Parathyroid adenoma (tissue), 2 donors: ENCODE data around the gene AKR7A3.

ENCODE experiments used
- H2AFZ ChIP-seq: fragments of 300-600 bp; sonication (generic); one replicate; pipeline ENCODE4 v1.7.0; 2017; ENCODE audit warnings: antibody characterized with exemption, mild to moderate bottlenecking
- H3K27ac ChIP-seq: fragments of 300-600 bp; sonication (generic); one replicate; pipeline ENCODE4 v1.7.0; 2017
- H3K27me3 ChIP-seq: fragments of 300-600 bp; sonication (generic); one replicate; pipeline ENCODE4 v1.7.0; 2017; ENCODE audit warnings: low read length; ENCODE audit not compliant: control insufficient read depth, insufficient read depth
- H3K36me3 ChIP-seq: fragments of 300-600 bp; sonication (generic); one replicate; pipeline ENCODE4 v1.7.0; 2017; ENCODE audit warnings: low read length; ENCODE audit not compliant: control insufficient read depth, insufficient read depth
- H3K4me1 ChIP-seq: fragments of 300-600 bp; sonication (generic); one replicate; pipeline ENCODE4 v1.7.0; 2017; ENCODE audit warnings: control low read depth
- H3K4me2 ChIP-seq: fragments of 300-600 bp; sonication (generic); one replicate; pipeline ENCODE4 v1.7.0; 2017; ENCODE audit warnings: low read length
- H3K4me3 ChIP-seq: fragments of 300-600 bp; sonication (generic); one replicate; pipeline ENCODE4 v1.7.0; 2017; ENCODE audit warnings: low read depth, low read length
- H3K79me2 ChIP-seq: fragments of 300-600 bp; sonication (generic); one replicate; pipeline ENCODE4 v1.7.0; 2017; ENCODE audit warnings: control low read depth
- H3K9ac ChIP-seq: fragments of 300-600 bp; sonication (generic); one replicate; pipeline ENCODE4 v1.7.0; 2017; ENCODE audit warnings: mild to moderate bottlenecking
- H3K9me3 ChIP-seq: fragments of 300-600 bp; sonication (generic); one replicate; pipeline ENCODE4 v1.7.0; 2017; ENCODE audit warnings: low read length; ENCODE audit not compliant: control insufficient read depth
- TF ChIP-seq, protein P1 (sequence below): fragments of 300-600 bp; sonication (generic); IDR thresholded peaks from one replicate; pipeline ENCODE4 v1.7.0; 2017; ENCODE audit warnings: antibody characterized with exemption, mild to moderate bottlenecking
- donor health status: primary hyperparathyroidism.

AKR7A3 gene

DNA sequence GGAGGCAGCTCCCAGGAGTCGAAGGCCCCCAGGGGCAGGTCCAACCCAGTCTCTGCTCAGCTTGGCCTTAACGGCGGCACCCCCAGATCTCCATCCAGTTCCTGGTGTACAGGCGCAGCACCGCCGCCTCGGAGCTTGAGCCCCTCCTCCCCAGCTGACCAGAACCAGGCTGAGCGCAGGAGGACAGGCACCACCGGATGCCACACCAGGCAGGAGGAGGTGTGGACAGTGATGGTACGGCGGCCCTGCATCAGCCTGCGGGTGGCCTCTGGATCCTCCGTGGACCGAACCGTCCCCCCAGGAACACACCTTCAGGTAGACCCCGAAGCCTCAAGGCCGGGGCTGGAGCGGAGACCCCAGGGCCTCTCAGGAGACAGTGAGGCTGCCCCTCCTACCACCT is 39.9 kb upstream of the AKR7A3 start:
- no peak overlapping the region for H2AFZ ChIP-seq
- H3K9ac ChIP-seq: no peak overlapping the region
- no peaks in the 10 kb centered on the region for H3K36me3 ChIP-seq
- no peaks in the 10 kb centered on the region for H3K27me3 ChIP-seq
- TF ChIP-seq, protein P1, sequence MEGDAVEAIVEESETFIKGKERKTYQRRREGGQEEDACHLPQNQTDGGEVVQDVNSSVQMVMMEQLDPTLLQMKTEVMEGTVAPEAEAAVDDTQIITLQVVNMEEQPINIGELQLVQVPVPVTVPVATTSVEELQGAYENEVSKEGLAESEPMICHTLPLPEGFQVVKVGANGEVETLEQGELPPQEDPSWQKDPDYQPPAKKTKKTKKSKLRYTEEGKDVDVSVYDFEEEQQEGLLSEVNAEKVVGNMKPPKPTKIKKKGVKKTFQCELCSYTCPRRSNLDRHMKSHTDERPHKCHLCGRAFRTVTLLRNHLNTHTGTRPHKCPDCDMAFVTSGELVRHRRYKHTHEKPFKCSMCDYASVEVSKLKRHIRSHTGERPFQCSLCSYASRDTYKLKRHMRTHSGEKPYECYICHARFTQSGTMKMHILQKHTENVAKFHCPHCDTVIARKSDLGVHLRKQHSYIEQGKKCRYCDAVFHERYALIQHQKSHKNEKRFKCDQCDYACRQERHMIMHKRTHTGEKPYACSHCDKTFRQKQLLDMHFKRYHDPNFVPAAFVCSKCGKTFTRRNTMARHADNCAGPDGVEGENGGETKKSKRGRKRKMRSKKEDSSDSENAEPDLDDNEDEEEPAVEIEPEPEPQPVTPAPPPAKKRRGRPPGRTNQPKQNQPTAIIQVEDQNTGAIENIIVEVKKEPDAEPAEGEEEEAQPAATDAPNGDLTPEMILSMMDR: no peak
- no peaks in the 10 kb centered on the region for H3K79me2 ChIP-seq
- no peak overlapping the region for H3K4me3 ChIP-seq
- no peaks in the 10 kb centered on the region for H3K4me1 ChIP-seq
- no peaks in the 10 kb centered on the region for H3K9me3 ChIP-seq
- H3K27ac ChIP-seq: no peak overlapping the region
- no peak overlapping the region for H3K4me2 ChIP-seq

DNA sequence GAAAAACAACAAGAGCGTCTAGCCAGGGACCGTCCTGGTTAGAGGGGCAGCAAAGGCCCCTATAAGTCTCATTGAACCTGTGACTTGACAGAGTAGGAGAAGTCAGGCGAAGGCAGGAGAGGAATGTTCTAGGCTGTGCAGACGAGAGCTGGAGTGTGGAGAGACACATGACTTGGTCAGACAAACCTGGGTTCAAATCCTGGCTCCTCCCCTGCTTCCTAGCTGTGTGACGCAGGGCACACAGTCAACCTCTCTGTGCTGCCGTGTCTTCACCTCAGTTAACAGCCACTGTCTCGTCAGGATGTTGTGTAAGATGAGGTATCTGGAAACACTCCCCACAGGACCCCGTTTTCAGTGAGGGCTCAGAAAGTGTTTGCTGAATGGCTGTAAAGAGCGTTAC is 39.2 kb upstream of the AKR7A3 start:
- H3K4me2 ChIP-seq: no peak overlapping the region
- H3K36me3 ChIP-seq: no peaks in the 10 kb centered on the region
- H3K9me3 ChIP-seq: no peaks in the 10 kb centered on the region
- H3K79me2 ChIP-seq: no peaks in the 10 kb centered on the region
- no peak overlapping the region for H3K27ac ChIP-seq
- H3K4me1 ChIP-seq: no peaks in the 10 kb centered on the region
- no peak overlapping the region for H3K9ac ChIP-seq
- H3K27me3 ChIP-seq: no peaks in the 10 kb centered on the region
- no peak overlapping the region for H2AFZ ChIP-seq
- H3K4me3 ChIP-seq: no peak overlapping the region
- TF ChIP-seq, protein P1: no peak

DNA sequence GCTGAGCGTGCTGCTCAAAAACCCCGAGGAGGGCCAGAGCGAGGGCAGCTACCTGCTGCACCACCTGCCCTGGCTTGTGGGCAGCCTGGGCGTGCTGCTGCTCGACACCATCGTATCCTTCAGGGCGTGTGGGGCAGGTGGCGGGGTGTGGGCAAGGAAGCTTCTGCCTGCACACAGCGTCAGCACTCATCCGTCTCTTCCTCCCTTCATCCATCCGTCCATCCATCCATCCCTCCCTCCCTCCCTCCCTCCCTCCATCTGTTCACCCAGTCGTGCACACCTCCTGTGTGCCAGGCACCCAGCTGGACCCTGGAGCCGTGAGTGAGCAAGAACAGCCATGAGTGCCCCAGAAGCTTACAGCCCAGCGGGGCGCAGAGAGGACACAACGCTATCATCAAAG is 38.7 kb upstream of the AKR7A3 start:
- Histone ChIP-seq H3K9ac (no peak overlapping the region), H3K4me3 (no peak overlapping the region)

DNA sequence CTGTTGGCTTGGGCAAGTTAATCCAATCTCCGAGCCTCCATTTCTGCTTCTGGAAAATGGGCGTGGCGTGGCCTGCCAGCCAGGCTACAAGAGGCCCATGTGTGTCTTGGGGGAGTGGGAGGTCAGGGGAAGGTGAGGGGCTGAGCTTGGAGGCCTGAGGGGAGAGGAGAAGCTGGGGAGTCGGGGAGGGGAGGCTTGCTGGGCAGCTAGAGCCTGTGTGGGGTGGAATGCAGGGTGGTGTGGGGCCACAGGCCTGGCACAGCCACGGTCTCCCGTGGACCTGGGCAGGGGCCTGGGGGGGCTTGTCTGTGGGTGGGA is 38.1 kb upstream of the AKR7A3 start:
- H3K27ac ChIP-seq: no peak overlapping the region
- no peaks in the 10 kb centered on the region for H3K9me3 ChIP-seq
- H3K79me2 ChIP-seq: no peaks in the 10 kb centered on the region
- no peaks in the 10 kb centered on the region for H3K4me1 ChIP-seq
- TF ChIP-seq, protein P1: no peak
- H3K9ac ChIP-seq: no peak overlapping the region
- H2AFZ ChIP-seq: no peak overlapping the region
- no peaks in the 10 kb centered on the region for H3K27me3 ChIP-seq
- H3K4me3 ChIP-seq: no peak overlapping the region
- no peak overlapping the region for H3K4me2 ChIP-seq
- no peaks in the 10 kb centered on the region for H3K36me3 ChIP-seq

More for the DNA sequence above, 38.7 kb upstream of the AKR7A3 start:
- Histone ChIP-seq H2AFZ (no peak overlapping the region), H3K27me3 (no peaks in the 10 kb centered on the region), H3K79me2 (no peaks in the 10 kb centered on the region), H3K4me1 (no peaks in the 10 kb centered on the region), H3K4me2 (no peak overlapping the region), H3K9me3 (no peaks in the 10 kb centered on the region), H3K36me3 (no peaks in the 10 kb centered on the region), H3K27ac (no peak overlapping the region)
- TF ChIP-seq, protein P1: no peak

DNA sequence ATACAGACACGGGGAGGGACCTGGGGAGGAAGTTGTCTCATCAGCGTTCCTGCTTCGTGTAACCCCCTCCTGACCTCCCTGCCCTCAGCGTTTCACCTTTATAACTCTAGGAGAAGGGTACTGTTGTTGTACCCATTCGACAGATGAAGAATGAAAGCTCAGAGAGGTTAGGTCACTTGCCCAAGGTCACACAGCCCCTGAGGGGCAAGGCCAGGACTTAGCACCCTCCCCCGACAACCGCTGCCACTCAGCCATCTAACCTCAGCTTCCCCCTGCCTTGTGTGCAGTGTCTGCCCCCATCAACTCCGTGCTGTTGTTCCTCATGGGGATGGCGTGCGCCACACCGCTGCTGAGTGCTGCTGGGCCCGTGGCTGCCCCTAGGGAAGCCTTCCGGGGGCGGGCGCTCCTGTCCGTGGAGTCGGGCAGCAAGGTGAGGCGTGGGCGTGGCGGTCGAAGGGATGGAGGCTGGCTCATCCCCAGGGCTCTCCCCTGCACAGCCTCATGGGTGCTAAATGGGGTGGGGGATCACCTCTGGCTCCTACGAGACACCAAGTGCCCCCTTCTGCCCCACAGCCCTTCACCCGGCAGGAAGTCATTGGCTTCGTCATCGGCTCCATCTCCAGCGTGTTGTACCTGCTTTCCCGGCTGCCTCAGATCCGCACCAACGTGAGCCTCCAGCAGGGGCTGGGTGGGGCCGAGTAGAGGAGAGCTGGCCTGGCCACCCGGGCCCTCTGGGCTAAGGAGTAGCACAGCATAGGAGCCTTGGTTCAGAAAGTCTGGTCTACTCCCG is 37.6 kb upstream of the AKR7A3 start:
- TF ChIP-seq, protein P1: no peak
- Histone ChIP-seq H2AFZ (no peak overlapping the region), H3K36me3 (no peaks in the 10 kb centered on the region), H3K4me3 (no peak overlapping the region), H3K4me2 (no peak overlapping the region), H3K27me3 (no peaks in the 10 kb centered on the region), H3K9ac (no peak overlapping the region), H3K4me1 (no peaks in the 10 kb centered on the region), H3K9me3 (no peaks in the 10 kb centered on the region), H3K27ac (no peak overlapping the region), H3K79me2 (no peaks in the 10 kb centered on the region)
